Common myeloid progenitor, CD34-positive (primary cell): Measurements from ENCODE around the gene SLC6A2.

Source experiments
- CTCF ChIA-PET: fragments of 350-600 bp; sonication (Branson Sonifier 250); formaldehyde crosslinking; loops from one replicate; lab custom pipeline; 2021; ENCODE audit warnings: antibody characterized with exemption; lab: Charles Lee
- POLR2A ChIA-PET: fragments of 350-600 bp; sonication (Branson Sonifier 250); formaldehyde crosslinking; loops from one replicate; lab custom pipeline; 2021; ENCODE audit warnings: antibody characterized with exemption; lab: Charles Lee
- DNase-seq, 3 donors: peaks; one replicate each; pipeline versions ENCODE4 v3.0.0 to v3.0.0-alpha.2; 2013
- H3K27ac ChIP-seq, 2 experiments: 1 replicate in 1 of 2; 2 replicates in 1 of 2; pipeline ENCODE4 v1.7.0; 2013; ENCODE audit warnings: inconsistent platforms in 2 of 2, low read length in 2 of 2, mild to moderate bottlenecking in 2 of 2, low read depth in 1 of 2, moderate library complexity in 1 of 2; ENCODE audit not compliant: severe bottlenecking in 2 of 2, insufficient read depth in 1 of 2, poor library complexity in 1 of 2
- H3K27me3 ChIP-seq, 5 experiments: replicated peaks in 2 of 5; 1 replicate in 3 of 5; 2 replicates in 2 of 5; pipeline versions ENCODE4 v1.6.1 to v1.7.0; 2013; ENCODE audit warnings: low read length in 4 of 5, mild to moderate bottlenecking in 2 of 5, moderate library complexity in 2 of 5, inconsistent platforms in 1 of 5; ENCODE audit not compliant: insufficient read depth in 5 of 5, control insufficient read depth in 4 of 5
- H3K36me3 ChIP-seq, 4 experiments: 1 replicate in 2 of 4; 2 replicates in 2 of 4; pipeline versions ENCODE4 v1.6.1 to v1.7.0; 2013; ENCODE audit warnings: low read length in 3 of 4, control low read depth in 1 of 4, mild to moderate bottlenecking in 1 of 4; ENCODE audit not compliant: control insufficient read depth in 4 of 4, insufficient read depth in 4 of 4
- H3K4me1 ChIP-seq, 4 experiments: 1 replicate in 3 of 4; 2 replicates in 1 of 4; pipeline versions ENCODE4 v1.6.1 to v1.7.1; 2013; ENCODE audit warnings: low read length in 3 of 4, mild to moderate bottlenecking in 3 of 4, control low read depth in 1 of 4, inconsistent platforms in 1 of 4, moderate library complexity in 1 of 4; ENCODE audit not compliant: control insufficient read depth in 4 of 4, insufficient read depth in 4 of 4; ENCODE audit errors: control extremely low read depth in 1 of 4
- H3K4me3 ChIP-seq, 7 experiments: 1 replicate in 4 of 7; 2 replicates in 3 of 7; pipeline versions ENCODE4 v1.5.1 to v1.7.0; 2013; ENCODE audit warnings: mild to moderate bottlenecking in 7 of 7, low read length in 6 of 7, moderate library complexity in 6 of 7, inconsistent platforms in 2 of 7, low read depth in 2 of 7, control low read depth in 1 of 7; ENCODE audit not compliant: insufficient read depth in 4 of 7, control insufficient read depth in 1 of 7; ENCODE audit errors: extremely low read depth in 1 of 7
- H3K9me3 ChIP-seq, 5 experiments: 1 replicate in 4 of 5; 2 replicates in 1 of 5; pipeline versions ENCODE4 v1.6.1 to v1.7.1; 2013; ENCODE audit warnings: low read length in 4 of 5, mild to moderate bottlenecking in 2 of 5, inconsistent platforms in 1 of 5, low read depth in 1 of 5, moderate library complexity in 1 of 5; ENCODE audit not compliant: control insufficient read depth in 4 of 5, insufficient read depth in 2 of 5; ENCODE audit errors: control extremely low read depth in 1 of 5
- WGBS: methylation state at CpG from one replicate; pipeline ENCODE4 v1.1.5; 2013; ENCODE audit not compliant: insufficient coverage; 5-methylcytosine and 5-hydroxymethylcytosine counted together

Gene SLC6A2

GRCh38 chr16:55697867-55698266 lies 42.1 kb downstream of the SLC6A2 start:
- CTCF ChIA-PET = interaction anchor here (18.3 kb wide), 1 partner anchor 234 kb away, joined by 335 read pairs; no protein-coding TSS in a partner anchor

GRCh38 chr16:55698331-55698730 lies 42.5 kb downstream of the SLC6A2 start:
- ChIA-PET CTCF (interaction anchor here (1.3 to 18.3 kb wide), 2 partner anchors 39 to 234 kb away, joined by 3 to 335 read pairs; no protein-coding TSS in a partner anchor), POLR2A (no interaction called here)
- H3K27ac ChIP-seq = no peak overlapping the region
- H3K27me3 ChIP-seq = peaks cover 0 to 2% (median 0%) of the 10 kb centered on the region in 5 experiments
- H3K4me1 ChIP-seq = peaks cover 0 to 13% (median 8%) of the 10 kb centered on the region in 4 experiments
- H3K36me3 ChIP-seq = no peaks in the 10 kb centered on the region
- H3K4me3 ChIP-seq = no peak overlapping the region
- H3K9me3 ChIP-seq = no peaks in the 10 kb centered on the region
- WGBS = 92% methylated on average over 6 of the region's 6 CpGs
- DNase-seq = no peak

More at GRCh38 chr16:55697867-55698266, 42.1 kb downstream of the SLC6A2 start:
- POLR2A ChIA-PET = no interaction called here
- no peaks in the 10 kb centered on the region for H3K36me3 ChIP-seq
- DNase-seq = no peak
- no peak overlapping the region for H3K4me3 ChIP-seq
- peaks cover 0 to 2% (median 0%) of the 10 kb centered on the region in 5 experiments for H3K27me3 ChIP-seq
- H3K27ac ChIP-seq = no peak overlapping the region
- H3K9me3 ChIP-seq = no peaks in the 10 kb centered on the region
- WGBS = 85% methylated on average over 7 of the region's 7 CpGs
- H3K4me1 ChIP-seq = peaks cover 0 to 9% (median 4%) of the 10 kb centered on the region in 4 experiments

- Histone ChIP-seq H3K27ac (no peak overlapping the region), H3K4me1 (peaks cover 0 to 13% (median 8%) of the 10 kb centered on the region in 4 experiments), H3K9me3 (no peaks in the 10 kb centered on the region), H3K27me3 (peaks cover 0 to 2% (median 0%) of the 10 kb centered on the region in 5 experiments), H3K36me3 (no peaks in the 10 kb centered on the region), H3K4me3 (no peak overlapping the region)
- CTCF ChIA-PET = interaction anchor here (1.3 to 18.3 kb wide), 3 partner anchors 39 to 235 kb away, joined by 3 to 335 read pairs (median 15); no protein-coding TSS in a partner anchor
- DNase-seq = no peak
- POLR2A ChIA-PET = no interaction called here
Observed at GRCh38 chr16:55698946-55699345, 43.2 kb downstream of the SLC6A2 start.

DNA sequence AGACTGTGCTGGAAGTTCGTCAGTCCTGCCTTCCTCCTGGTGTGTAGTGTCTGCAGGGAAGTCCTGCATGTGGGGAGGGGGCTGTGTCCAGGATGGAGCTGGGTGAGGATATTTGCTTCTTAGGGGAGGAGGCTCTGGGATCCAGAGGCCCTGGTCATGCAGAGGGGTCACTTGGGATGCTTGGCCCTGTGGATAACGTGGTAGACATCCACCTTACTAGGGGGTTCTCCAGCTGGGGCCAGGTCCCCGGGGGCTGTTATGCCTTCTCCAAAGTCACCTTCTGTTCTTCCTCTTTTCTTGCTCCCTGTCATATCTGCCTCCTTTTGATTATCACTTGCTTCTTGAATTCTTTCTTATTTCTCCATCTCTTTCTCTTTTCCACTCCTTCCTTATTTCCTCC lies 43.8 kb downstream of the SLC6A2 start:
- H3K27ac ChIP-seq = no peak overlapping the region
- CTCF ChIA-PET = interaction anchor here (1.3 to 18.3 kb wide), 5 partner anchors 11 to 235 kb away, joined by 3 to 335 read pairs (median 26); no protein-coding TSS in a partner anchor

DNA sequence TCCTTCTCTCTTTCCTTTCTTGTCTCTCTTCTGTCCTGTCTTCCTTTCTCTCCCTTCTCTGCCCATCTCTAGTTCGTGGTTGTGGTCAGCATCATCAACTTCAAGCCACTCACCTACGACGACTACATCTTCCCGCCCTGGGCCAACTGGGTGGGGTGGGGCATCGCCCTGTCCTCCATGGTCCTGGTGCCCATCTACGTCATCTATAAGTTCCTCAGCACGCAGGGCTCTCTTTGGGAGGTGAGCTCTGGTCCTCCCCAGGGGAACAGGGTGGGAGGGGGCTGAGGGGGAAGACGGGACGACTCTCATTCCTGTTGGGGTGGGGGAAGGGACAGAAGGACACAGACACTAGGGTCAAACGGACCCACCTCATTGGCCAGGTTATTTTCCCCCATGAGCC lies 44.3 kb downstream of the SLC6A2 start:
- Histone ChIP-seq H3K27me3 (peaks cover 0 to 2% (median 0%) of the 10 kb centered on the region in 5 experiments), H3K4me3 (no peak overlapping the region), H3K27ac (no peak overlapping the region), H3K4me1 (peaks cover 0 to 13% (median 8%) of the 10 kb centered on the region in 4 experiments), H3K9me3 (no peaks in the 10 kb centered on the region), H3K36me3 (no peaks in the 10 kb centered on the region)
- ChIA-PET POLR2A (no interaction called here), CTCF (interaction anchor here (0.9 to 18.3 kb wide), 6 partner anchors 11 to 266 kb away, joined by 3 to 335 read pairs (median 20); no protein-coding TSS in a partner anchor)
- DNase-seq = no peak
- 80% methylated on average over 4 of the region's 10 CpGs for WGBS

More for the DNA sequence above, 43.8 kb downstream of the SLC6A2 start:
- WGBS = 48% methylated on average over 2 of the region's 3 CpGs
- POLR2A ChIA-PET = no interaction called here
- H3K4me1 ChIP-seq = peaks cover 0 to 13% (median 8%) of the 10 kb centered on the region in 4 experiments
- no peaks in the 10 kb centered on the region for H3K9me3 ChIP-seq
- DNase-seq = no peak
- H3K27me3 ChIP-seq = peaks cover 0 to 2% (median 0%) of the 10 kb centered on the region in 5 experiments
- H3K4me3 ChIP-seq = no peak overlapping the region
- no peaks in the 10 kb centered on the region for H3K36me3 ChIP-seq

- no peaks in the 10 kb centered on the region for H3K36me3 ChIP-seq
- POLR2A ChIA-PET = no interaction called here
- peaks cover 0 to 13% (median 8%) of the 10 kb centered on the region in 4 experiments for H3K4me1 ChIP-seq
- H3K4me3 ChIP-seq = no peak overlapping the region
- peaks cover 0 to 2% (median 0%) of the 10 kb centered on the region in 5 experiments for H3K27me3 ChIP-seq
- no peak overlapping the region for H3K27ac ChIP-seq
- no peak for DNase-seq
- CTCF ChIA-PET = interaction anchor here (0.6 to 18.3 kb wide), 31 partner anchors 9 to 266 kb away, joined by 3 to 335 read pairs (median 4); no protein-coding TSS in a partner anchor
- no peaks in the 10 kb centered on the region for H3K9me3 ChIP-seq
- 100% methylated on average over 1 of the region's 3 CpGs for WGBS
Observed at GRCh38 chr16:55700961-55701360, 45.2 kb downstream of the SLC6A2 start.
